Heart right ventricle (tissue), 16 donors: Measurements from ENCODE around the gene MDN1. TPM values are rescaled to one million over a fixed set of nuclear protein-coding genes. Genes with fewer than 3 reads are reported as not detected.
"Not testable (repeated sequence)": the region's sequence is repeated elsewhere in the genome, so short reads cannot be mapped to it uniquely, and the experiment has no call there.

Source experiments
- ATAC-seq, 8 donors: fragments of 200-7000 bp; cut with Tn5 transposase; one replicate each; pipeline ENCODE4 v1.9.1; 2020; ENCODE audit warnings: mild to moderate bottlenecking in 8 of 8, moderate library complexity in 8 of 8, moderate number of reproducible peaks in 1 of 8
- DNase-seq, 2 donors: peaks; one replicate each; pipeline ENCODE4 v3.0.0-alpha.2; 2020
- H3K27ac ChIP-seq, 10 donors: fragments of 200-600 bp; sonication (generic) in 2 of 10; one replicate each; pipeline versions ENCODE4 v1.5.0 to v1.8.0; 2020 to 2022; ENCODE audit warnings: mild to moderate bottlenecking in 3 of 10
- H3K27me3 ChIP-seq, 7 donors: fragments of 200-600 bp; one replicate each; pipeline ENCODE4 v1.8.0; 2021 to 2022; ENCODE audit warnings: mild to moderate bottlenecking in 2 of 7
- H3K36me3 ChIP-seq, 9 donors: fragments of 200-600 bp; sonication (generic) in 1 of 9; one replicate each; pipeline versions ENCODE4 v1.5.0 to v1.8.0; 2020 to 2022; ENCODE audit warnings: mild to moderate bottlenecking in 2 of 9
- H3K4me1 ChIP-seq, 9 donors: fragments of 200-600 bp; sonication (generic) in 1 of 9; one replicate each; pipeline versions ENCODE4 v1.5.0 to v1.8.0; 2020 to 2022; ENCODE audit warnings: mild to moderate bottlenecking in 4 of 9
- H3K4me3 ChIP-seq, 10 donors: fragments of 200-600 bp; sonication (generic) in 2 of 10; one replicate each; pipeline versions ENCODE4 v1.5.0 to v1.8.0; 2020 to 2022; ENCODE audit warnings: mild to moderate bottlenecking in 7 of 10, moderate library complexity in 2 of 10
- H3K9me3 ChIP-seq, 11 donors: fragments of 200-600 bp in 10 of 11; sonication (generic) in 2 of 11; one replicate each; pipeline versions ENCODE4 v1.5.0 to v1.8.0; 2013 to 2022; ENCODE audit warnings: mild to moderate bottlenecking in 2 of 11, control low read depth in 1 of 11, moderate library complexity in 1 of 11
- CTCF ChIP-seq, 9 donors: fragments of 200-600 bp; sonication (generic) in 2 of 9; IDR thresholded peaks; one replicate each; pipeline versions ENCODE4 v1.5.0 to v1.8.0; 2021 to 2022; ENCODE audit warnings: antibody characterized with exemption in 9 of 9, mild to moderate bottlenecking in 5 of 9, moderate library complexity in 1 of 9
- WGBS, 2 donors: extraction: QIAGEN DNeasy Blood & Tissue Kit; methylation state at CpG; one replicate each; pipeline ENCODE4 v1.1.7; 2013; ENCODE audit warnings: inconsistent platforms in 1 of 2; 5-methylcytosine and 5-hydroxymethylcytosine counted together
- intact Hi-C, 10 donors: fragments of 100-400 bp; cut with DNase I; formaldehyde crosslinking; loops; one replicate each; pipeline versions ENCODE4 v1.11.1 to v1.14.2; 2022
- polyA plus RNA-seq, 2 donors: library from polyadenylated mRNA; stranded (reverse); fragments of 200-250 nt; gene quantifications; one replicate each; pipeline ENCODE4 v1.2.3, GENCODE V29; 2013
- total RNA-seq, 10 donors: library from RNA; stranded (reverse); fragmentation: NEBNext Ultra II Directional in 3 of 10; extraction: Animal tissue kit (Norgen Biotek cat#: 25700) in 3 of 10; gene quantifications; one replicate each; pipeline versions ENCODE4 v1.2.1 to v1.2.4, GENCODE V29; 2021 to 2023
- donor health status: Arrhythmogenic right ventricular cardiomyopathy.
- donor health status: ischemic (EF 13 %, LVEDD 7.1; RV severe dilation, severe dysfunction).
- donor health status: healthy with polysubstance abuse.
- donor health status: DM: no; HTN: yes; CAD: no.
- donor health status: DM: no; HTN: no; CAD: no.
- donor health status: ischemic (EF 25% LVEDD 6.9; RV normal size, moderate dysfunction).
- donor health status: ischemic (EF 25% LVEDD 5.7; RV mildly dilated, moderate dysfunction).
- donor health status: healthy.
- donor health status: DM: yes; HTN: yes; CAD: no.
- donor health status: Ischemic cardiomyopathy.
- donor health status: ischemic (EF 35%, LVEDD 5.7; RV mildly dilated, moderate dysfunction).
- donor health status: nonischemic (EF 11% LVEDD 7.7; RV severe dilation, severe dysfunction).
- donor health status: DM: yes; HTN: yes; CAD: no.
- donor health status: PGD.
- donor health status: ischemic (EF 29% LVEDD 5.4; RV normal size, mild dysfunction).
- donor health status: nonischemic (EF 23%, LVEDD 6.1; RV moderate dilation, normal function).

The MDN1 gene
- total and polyA plus RNA-seq, 12 donors = 8.6 to 41.2 (median 27.5) TPM

GRCh38 chr6:89640804-89641203 lies 178.8 kb downstream of the MDN1 start:
- H3K27me3 ChIP-seq = no peaks in the 10 kb centered on the region
- DNase-seq (no peak), ATAC-seq (no peak)
- no peak overlapping the region for H3K27ac ChIP-seq
- H3K9me3 ChIP-seq = no peaks in the 10 kb centered on the region
- H3K4me3 ChIP-seq = no peak overlapping the region
- intact Hi-C loops = no loop called here
- 92% methylated on average over 4 of the region's 4 CpGs for WGBS, 2 donors
- peaks cover 3 to 31% (median 18%) of the 10 kb centered on the region in 9 donors for H3K4me1 ChIP-seq
- peaks cover 0 to 54% (median 6%) of the 10 kb centered on the region in 9 donors for H3K36me3 ChIP-seq
- no peak for TF ChIP-seq CTCF (IDR thresholded peaks at IDR 0.05)

GRCh38 chr6:89638320-89639195 lies 181.0 kb downstream of the MDN1 start, which contains the start of gene LYRM2:
Gene LYRM2 (minus strand): TSS chr6:89638747. CDS start chr6:89638716, 31 bp downstream.
- Histone ChIP-seq H3K9me3 (no peaks in the 10 kb centered on the region), H3K4me3 (peak within 1 kb of the TSS; percentile 63 to 81 (median 70)), H3K36me3 (peaks cover 0 to 51% (median 3%) of the 10 kb centered on the region in 9 donors), H3K4me1 (peaks cover 3 to 27% (median 18%) of the 10 kb centered on the region in 9 donors), H3K27me3 (no peaks in the 10 kb centered on the region), H3K27ac (peak within 1 kb of the TSS; percentile 87 to 95 (median 92))
- TF ChIP-seq CTCF (IDR thresholded peaks at IDR 0.05) = peak in 4 of 9 donors; percentile 8 to 43 (median 34)
- peak; percentile 95 for DNase-seq
- WGBS, 2 donors = 1 to 3% methylated on average over 58 of the region's 58 CpGs
- ATAC-seq = peak; percentile 99 to 100 (median 99)
- intact Hi-C loops = no loop called here

GRCh38 chr6:89637960-89638319 lies 181.7 kb downstream of the MDN1 start:
- peak overlapping the region; percentile 87 to 95 (median 92) for H3K27ac ChIP-seq
- intact Hi-C loops = no loop called here
- no peak for DNase-seq
- no peaks in the 10 kb centered on the region for H3K27me3 ChIP-seq
- no peaks in the 10 kb centered on the region for H3K9me3 ChIP-seq
- peak overlapping the region; percentile 63 to 81 (median 70) for H3K4me3 ChIP-seq
- ATAC-seq = no peak
- H3K4me1 ChIP-seq = peaks cover 3 to 23% (median 18%) of the 10 kb centered on the region in 9 donors
- H3K36me3 ChIP-seq = peaks cover 0 to 49% (median 0%) of the 10 kb centered on the region in 9 donors
- TF ChIP-seq CTCF (IDR thresholded peaks at IDR 0.05) = no peak
- WGBS, 2 donors = 18 to 23% methylated on average over 7 of the region's 7 CpGs

GRCh38 chr6:89636412-89636811 lies 183.2 kb downstream of the MDN1 start:
- H3K4me1 ChIP-seq = peaks cover 3 to 23% (median 18%) of the 10 kb centered on the region in 9 donors
- ATAC-seq, H3K9me3 ChIP-seq, H3K27me3 ChIP-seq, H3K27ac ChIP-seq, DNase-seq, intact Hi-C loops, H3K4me3 ChIP-seq: not testable (repeated sequence)
- H3K36me3 ChIP-seq = peaks cover 0 to 44% (median 0%) of the 10 kb centered on the region in 9 donors
- 98 to 99% methylated on average over 3 of the region's 3 CpGs for WGBS, 2 donors
